HepG2 (cell line): ENCODE results near the gene REEP6. TPM values are rescaled to one million over a fixed set of nuclear protein-coding genes. Genes with fewer than 3 reads are reported as not detected.
A peak's percentile ranks its signal among the peaks of the same experiment; 100 is the strongest.

Experiments used
- ATAD3A ChIP-seq: sonication (generic); formaldehyde crosslinking; IDR thresholded peaks from 2 replicates; pipeline ENCODE4 v1.4.0; 2020; ENCODE audit warnings: missing genetic modification reagents
- FOSL2 ChIP-seq: sonication (generic); formaldehyde crosslinking; IDR thresholded peaks from 2 replicates; pipeline ENCODE4 v1.4.0; 2020; ENCODE audit warnings: missing genetic modification reagents
- NFE2 ChIP-seq: sonication (generic); formaldehyde crosslinking; IDR thresholded peaks from 2 replicates; pipeline ENCODE4 v1.4.0; 2020; ENCODE audit warnings: missing genetic modification reagents
- NFRKB ChIP-seq: fragments of 450-650 bp; IDR thresholded peaks from 2 replicates; pipeline ENCODE4 v1.6.1; 2017
- RERE ChIP-seq: IDR thresholded peaks from 2 replicates; pipeline ENCODE4 v1.6.1; 2016; ENCODE audit warnings: low read depth, missing genetic modification reagents, missing compliant biosample characterization
- SAFB2 ChIP-seq: sonication (generic); formaldehyde crosslinking; IDR thresholded peaks from 2 replicates; pipeline ENCODE4 v1.5.1; 2020; ENCODE audit warnings: missing genetic modification reagents, low read depth, mild to moderate bottlenecking, borderline replicate concordance
- TAF15 ChIP-seq: fragments of 200-400 bp; formaldehyde crosslinking; IDR thresholded peaks from one replicate; pipeline ENCODE4 v1.6.1; 2018; ENCODE audit warnings: mild to moderate bottlenecking, low read depth, low read length; ENCODE audit not compliant: poor library complexity, severe bottlenecking
- TARDBP ChIP-seq: sonication (generic); formaldehyde crosslinking; IDR thresholded peaks from 2 replicates; pipeline ENCODE4 v1.8.0; 2022; ENCODE audit warnings: mild to moderate bottlenecking, missing genetic modification reagents
- ZBTB26 ChIP-seq: IDR thresholded peaks from 2 replicates; pipeline ENCODE4 v1.6.1; 2016; ENCODE audit warnings: missing compliant biosample characterization, missing genetic modification reagents, borderline replicate concordance
- ZNF326 ChIP-seq: sonication (generic); formaldehyde crosslinking; IDR thresholded peaks from 2 replicates; pipeline ENCODE4 v1.4.0; 2020; ENCODE audit warnings: missing genetic modification reagents, borderline replicate concordance
- ZNF446 ChIP-seq: sonication (generic); formaldehyde crosslinking; IDR thresholded peaks from 2 replicates; pipeline ENCODE4 v1.5.0; 2020; ENCODE audit warnings: mild to moderate bottlenecking, missing genetic modification reagents
- ZNF556 ChIP-seq: sonication (generic); formaldehyde crosslinking; IDR thresholded peaks from 2 replicates; pipeline ENCODE4 v1.4.0; 2020; ENCODE audit warnings: mild to moderate bottlenecking, missing genetic modification reagents, borderline replicate concordance
- ZNF687 ChIP-seq: sonication (generic); formaldehyde crosslinking; IDR thresholded peaks from 2 replicates; pipeline ENCODE4 v1.5.1; 2020; ENCODE audit warnings: mild to moderate bottlenecking, missing genetic modification reagents, moderate library complexity
- polyA plus RNA-seq, 8 experiments: library from polyadenylated mRNA; depleted of rRNA in 3 of 8; stranded (reverse) in 7 of 8; unstranded in 1 of 8; fragments of >200 nt; fragmentation: Illumina TruSeq in 4 of 8; extraction: Trizol in 4 of 8; gene quantifications; 2 replicates each; pipeline versions ENCODE4 v1.2.1 to v1.2.3, GENCODE V29; 2011 to 2016; ENCODE audit warnings: low read depth in 4 of 8, missing spikeins in 1 of 8, mixed read lengths in 1 of 8; ENCODE audit not compliant: insufficient read depth in 1 of 8
- total RNA-seq, 5 experiments: library from RNA; depleted of rRNA; stranded (reverse); fragments of >200 nt; fragmentation: Illumina TruSeq; extraction: Trizol; gene quantifications; 2 replicates each; pipeline ENCODE4 v1.2.3, GENCODE V29; 2016; ENCODE audit warnings: low read depth in 1 of 5
- TF ChIP-seq, protein P1 (sequence below): sonication (generic); formaldehyde crosslinking; IDR thresholded peaks from 2 replicates; pipeline ENCODE4 v1.8.0; 2023; ENCODE audit warnings: mild to moderate bottlenecking, missing genetic modification reagents
- TF ChIP-seq, protein P2 (sequence below): sonication (generic); formaldehyde crosslinking; IDR thresholded peaks from 2 replicates; pipeline ENCODE4 v1.8.0; 2022; ENCODE audit warnings: mild to moderate bottlenecking, missing genetic modification reagents; ENCODE audit not compliant: insufficient replicate concordance

REEP6 gene
- total and polyA plus RNA-seq, 2 of the 13 experiments (the other 11 are each of a cell fraction or from before 2014, with no cell fraction given) = 10.0 to 28.8 TPM

DNA sequence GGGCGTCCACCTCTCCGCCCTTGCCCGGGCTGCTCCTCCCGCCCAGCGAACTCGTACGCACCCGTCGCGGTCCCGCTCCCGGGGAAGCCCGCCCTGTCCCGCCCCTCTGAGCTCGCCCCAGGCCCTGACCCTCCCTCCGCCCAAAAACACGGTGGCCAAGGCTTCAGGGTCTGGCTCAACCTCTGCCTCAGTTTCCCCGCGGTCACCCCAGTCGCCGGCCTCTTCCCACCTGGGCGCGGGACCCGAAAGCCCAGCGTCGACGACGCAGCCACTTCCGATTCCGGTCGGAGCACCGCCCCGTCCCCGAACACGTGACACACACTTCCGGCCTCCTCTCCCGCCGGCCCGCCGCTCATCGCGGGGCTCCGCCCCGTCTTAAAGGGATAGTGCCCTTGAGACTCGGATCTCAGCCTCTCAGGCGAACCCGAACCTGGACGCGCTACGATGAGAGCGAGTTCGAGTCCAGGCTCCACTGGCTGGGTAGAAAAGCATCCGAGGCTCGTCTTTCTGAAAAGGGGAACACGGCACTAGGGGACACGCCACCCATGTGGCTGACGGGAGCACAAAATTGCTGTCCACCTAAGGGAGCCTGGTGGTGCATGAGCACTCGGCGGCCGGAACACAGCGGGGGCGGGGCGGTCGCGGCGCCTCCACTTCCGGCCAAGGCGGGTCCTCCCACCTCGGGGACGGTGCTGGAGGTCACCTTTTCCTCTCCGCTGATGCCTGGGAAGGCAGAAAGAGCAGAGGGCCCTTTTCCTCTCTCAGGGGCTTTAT, 11.9 kb upstream of the REEP6 start, which contains the start of gene C19orf25 (continued):
- TF ChIP-seq RERE (CRISPR knock-in tag) (no peak), NFE2 (CRISPR knock-in tag) (no peak), ZBTB26 (peak; percentile 58; the same call in 1 of the 2 replicates), TARDBP (CRISPR knock-in tag) (peak; percentile 81), ZNF556 (CRISPR knock-in tag) (no peak), FOSL2 (peak; percentile 13; the same call in 1 of the 2 replicates), ZNF446 (CRISPR knock-in tag) (no peak), ZNF687 (CRISPR knock-in tag) (peak; percentile 90), ZNF326 (CRISPR knock-in tag) (no peak), ATAD3A (CRISPR knock-in tag) (no peak), TAF15 (no peak), NFRKB (no peak), SAFB2 (CRISPR knock-in tag) (0 out of 2 replicates have a peak, but pooled peaks have one; percentile 28)
- TF ChIP-seq, protein P1, sequence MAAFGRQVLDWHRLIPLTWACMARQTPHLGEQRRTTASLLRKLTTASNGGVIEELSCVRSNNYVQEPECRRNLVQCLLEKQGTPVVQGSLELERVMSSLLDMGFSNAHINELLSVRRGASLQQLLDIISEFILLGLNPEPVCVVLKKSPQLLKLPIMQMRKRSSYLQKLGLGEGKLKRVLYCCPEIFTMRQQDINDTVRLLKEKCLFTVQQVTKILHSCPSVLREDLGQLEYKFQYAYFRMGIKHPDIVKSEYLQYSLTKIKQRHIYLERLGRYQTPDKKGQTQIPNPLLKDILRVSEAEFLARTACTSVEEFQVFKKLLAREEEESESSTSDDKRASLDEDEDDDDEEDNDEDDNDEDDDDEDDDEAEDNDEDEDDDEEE (CRISPR knock-in tag) = peak; percentile 78; the same call in 1 of the 2 replicates
- TF ChIP-seq, protein P2, sequence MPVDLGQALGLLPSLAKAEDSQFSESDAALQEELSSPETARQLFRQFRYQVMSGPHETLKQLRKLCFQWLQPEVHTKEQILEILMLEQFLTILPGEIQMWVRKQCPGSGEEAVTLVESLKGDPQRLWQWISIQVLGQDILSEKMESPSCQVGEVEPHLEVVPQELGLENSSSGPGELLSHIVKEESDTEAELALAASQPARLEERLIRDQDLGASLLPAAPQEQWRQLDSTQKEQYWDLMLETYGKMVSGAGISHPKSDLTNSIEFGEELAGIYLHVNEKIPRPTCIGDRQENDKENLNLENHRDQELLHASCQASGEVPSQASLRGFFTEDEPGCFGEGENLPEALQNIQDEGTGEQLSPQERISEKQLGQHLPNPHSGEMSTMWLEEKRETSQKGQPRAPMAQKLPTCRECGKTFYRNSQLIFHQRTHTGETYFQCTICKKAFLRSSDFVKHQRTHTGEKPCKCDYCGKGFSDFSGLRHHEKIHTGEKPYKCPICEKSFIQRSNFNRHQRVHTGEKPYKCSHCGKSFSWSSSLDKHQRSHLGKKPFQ (CRISPR knock-in tag) = no peak
